GM19240 (cell line): ENCODE results near the gene PLK2.

ENCODE experiments used
- DNase-seq: peaks from one replicate; pipeline ENCODE4 v3.0.0; 2011; ENCODE audit warnings: low spot score; ENCODE audit not compliant: insufficient read length

PLK2 gene

DNA sequence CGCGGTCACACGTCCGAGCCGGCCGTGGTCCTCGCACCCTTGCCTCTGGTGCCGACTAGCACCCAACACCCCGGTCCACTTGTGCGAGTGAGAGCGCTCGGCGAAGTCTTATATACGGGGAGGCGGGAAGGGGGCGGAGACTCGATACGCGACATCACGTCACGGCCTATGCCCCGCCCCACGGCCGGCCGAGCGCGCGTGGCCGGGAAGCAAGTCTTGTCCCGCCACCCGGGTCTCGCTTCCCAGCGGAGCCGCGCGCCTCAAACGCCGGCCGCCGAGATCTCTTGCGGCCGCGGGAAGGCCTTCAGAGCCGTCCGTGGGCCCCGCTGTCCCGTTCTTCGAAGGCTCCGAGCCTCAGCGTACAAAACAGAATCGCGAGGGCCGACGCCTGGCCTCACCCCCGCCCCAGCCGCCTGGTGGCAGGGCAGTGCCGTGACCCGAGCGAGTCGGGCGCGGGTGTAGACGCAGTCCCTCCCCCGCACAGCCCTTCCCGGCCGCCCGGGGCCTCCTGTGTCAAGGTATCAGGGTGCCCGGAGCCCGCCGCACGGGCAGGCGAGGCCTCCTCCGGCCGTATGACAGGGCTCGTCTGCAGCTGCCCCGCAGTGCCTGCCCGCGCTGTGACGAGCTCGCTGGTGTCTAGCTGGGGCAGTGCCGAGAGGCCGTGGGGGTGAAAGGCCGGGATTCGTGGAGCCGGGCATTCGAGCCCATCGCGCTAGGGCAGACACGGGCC is at the start of gene PLK2:
TSS of gene PLK2 (minus strand) at position 85 of the 730 bp plus-strand sequence. CDS start 127 bp downstream, outside the sequence.
- peak; percentile 28 for DNase-seq

DNA sequence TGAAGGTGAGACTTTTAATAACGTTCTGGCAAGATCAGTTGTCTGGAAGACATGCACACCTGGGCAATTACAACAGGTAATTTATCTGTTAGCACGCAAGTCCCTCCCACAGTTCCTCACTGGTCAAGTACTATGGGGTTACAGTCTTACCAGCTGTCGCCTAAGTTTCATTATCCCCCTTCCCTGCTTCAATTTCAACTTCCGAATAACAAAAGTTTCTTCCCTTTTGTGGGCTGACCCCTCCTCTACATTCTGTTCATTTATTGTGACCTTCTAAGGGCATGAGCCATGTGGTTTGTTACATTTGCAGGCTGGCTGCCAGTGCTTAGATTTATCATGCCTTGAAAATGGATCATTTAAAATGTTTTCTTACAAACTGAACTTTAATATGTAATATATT is 47.8 kb upstream of the PLK2 start:
- DNase-seq, result no peak

GRCh38 chr5:58505971-58506640 is 46.2 kb upstream of the PLK2 start:
- DNase-seq, result no peak

DNA sequence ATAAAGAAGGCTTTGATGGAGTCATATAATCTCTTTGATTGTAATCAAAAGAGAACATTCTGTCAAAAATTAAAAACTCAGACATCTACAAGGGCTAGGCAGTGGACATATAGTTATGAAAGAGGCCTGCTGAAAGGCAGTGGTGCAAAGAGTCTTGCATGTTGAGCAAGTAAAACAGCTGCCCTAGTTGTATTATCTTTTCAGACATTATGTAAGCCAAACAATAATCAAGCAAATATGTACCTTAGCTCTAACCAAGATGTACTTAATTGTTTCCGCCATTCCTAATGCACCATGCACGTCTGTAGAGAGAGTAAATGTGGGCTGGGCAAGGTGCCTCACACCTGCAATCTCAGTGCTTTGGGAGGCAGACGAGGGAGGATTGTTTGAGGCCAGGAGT is 45.6 kb upstream of the PLK2 start:
- DNase-seq, result no peak

- DNase-seq, result no peak
Observed at GRCh38 chr5:58504766-58505165, 44.9 kb upstream of the PLK2 start.

DNA sequence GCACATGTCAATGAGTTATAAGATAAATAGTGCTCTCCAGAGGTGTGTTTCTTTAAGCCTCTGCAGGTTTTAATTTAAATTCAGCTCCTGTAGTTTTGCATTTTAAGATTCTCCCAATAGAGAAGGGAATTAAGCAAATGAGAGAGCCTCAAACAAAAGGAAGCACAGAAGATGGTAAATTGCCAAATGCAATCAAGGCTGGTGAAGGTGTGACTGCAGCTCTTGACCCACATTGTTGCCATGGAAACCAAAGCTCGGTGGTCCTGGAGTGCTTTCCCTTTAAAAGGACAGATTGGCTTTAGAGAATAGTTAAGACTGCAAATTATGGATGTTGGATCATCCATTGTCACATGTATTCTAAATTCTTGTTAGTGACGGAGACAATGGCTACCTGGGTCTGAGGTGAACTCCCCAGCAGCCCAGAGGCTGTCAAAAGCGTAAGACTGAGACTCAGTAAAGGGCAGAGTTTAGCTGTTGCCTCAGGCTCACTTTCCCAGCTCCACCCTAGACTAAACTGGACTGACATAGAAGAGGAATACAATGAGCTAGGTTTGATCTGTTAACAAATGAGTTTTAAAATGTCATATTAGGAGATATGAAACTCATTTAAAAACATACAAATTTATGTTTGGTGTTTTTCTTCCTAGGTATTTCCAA is 43.6 kb upstream of the PLK2 start:
- no peak for DNase-seq

GRCh38 chr5:58501778-58502417 is 42.0 kb upstream of the PLK2 start:
- no peak for DNase-seq

- no peak for DNase-seq
Observed at GRCh38 chr5:58499941-58500340, 40.1 kb upstream of the PLK2 start.

GRCh38 chr5:58499231-58499630 is 39.3 kb upstream of the PLK2 start:
- DNase-seq, result no peak

DNA sequence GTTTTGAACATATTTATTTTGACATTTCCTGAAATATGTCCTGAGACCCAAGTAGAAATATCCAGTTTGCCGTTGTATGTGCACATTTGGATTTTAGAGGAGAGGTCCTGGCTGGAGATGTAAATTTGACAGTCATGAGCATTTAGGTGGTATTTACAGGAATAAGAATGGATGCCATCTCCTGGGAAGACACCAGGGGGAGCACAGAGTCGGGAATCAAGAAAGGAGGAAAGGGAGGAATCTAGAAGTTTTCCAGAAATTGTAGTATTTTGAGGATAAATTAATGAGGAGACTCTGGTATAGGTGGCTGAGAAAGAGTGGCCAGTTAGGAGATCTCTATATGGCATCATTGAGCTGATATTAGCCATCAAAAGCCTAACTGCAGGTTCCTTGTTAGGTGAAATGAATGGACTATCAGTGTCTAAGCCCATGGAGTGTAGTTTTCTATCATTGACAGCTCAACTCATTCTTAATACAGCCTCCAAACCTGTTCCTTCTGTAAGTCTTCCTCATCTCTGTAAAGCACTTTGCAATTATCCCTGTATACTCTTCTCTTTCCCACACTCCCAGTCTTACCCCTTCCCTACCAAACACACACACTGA is 38.6 kb upstream of the PLK2 start:
- no peak for DNase-seq

DNA sequence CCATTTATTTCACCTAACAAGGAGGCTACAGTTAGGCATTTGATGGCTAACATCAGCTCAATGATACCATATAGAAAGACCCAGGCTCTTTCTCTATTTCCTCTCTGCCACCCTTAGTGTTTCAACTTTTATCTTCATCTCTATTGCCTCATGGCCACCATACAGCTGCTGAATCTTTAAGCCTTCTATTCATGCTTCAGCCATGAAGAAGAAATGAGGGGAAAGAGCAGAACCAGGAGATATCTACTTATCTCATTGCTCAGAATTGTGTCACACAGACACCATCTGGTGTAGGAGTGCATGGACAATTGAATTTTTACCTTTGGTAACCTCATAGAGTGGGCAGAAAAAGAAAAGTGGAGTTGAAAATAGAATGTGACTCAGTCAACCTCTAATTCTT is 38.0 kb upstream of the PLK2 start:
- no peak for DNase-seq

DNA sequence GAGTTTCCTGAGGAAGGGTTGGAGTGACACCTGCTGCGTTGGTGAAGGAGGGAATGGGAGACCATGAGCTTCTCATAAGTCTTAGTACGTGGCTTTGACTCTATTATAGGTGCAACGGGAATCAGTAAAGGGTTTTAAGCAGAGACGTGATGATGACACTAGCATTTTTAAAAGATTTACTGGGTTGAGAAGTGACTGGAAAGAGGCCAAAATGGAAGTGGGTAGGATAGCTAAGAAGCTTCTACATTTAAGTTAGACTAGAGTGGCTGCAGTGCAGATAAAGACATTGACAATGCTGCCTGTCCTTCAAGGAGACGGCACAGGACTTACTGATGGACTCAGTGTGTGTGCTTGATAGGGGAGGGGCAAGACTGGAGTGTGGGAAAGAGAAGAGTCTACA is 37.5 kb upstream of the PLK2 start:
- DNase-seq, result no peak

GRCh38 chr5:58496488-58496887 is 36.6 kb upstream of the PLK2 start:
- DNase-seq, result no peak

GRCh38 chr5:58493141-58493540 is 33.3 kb upstream of the PLK2 start:
- no peak for DNase-seq

GRCh38 chr5:58491216-58491892 is 31.5 kb upstream of the PLK2 start, which contains the start of gene GAPT:
Gene GAPT, plus strand, starts transcription at chr5:58491435. Its CDS starts 3,102 bp downstream, at chr5:58494537.
- DNase-seq, result no peak

- no peak for DNase-seq
Observed at GRCh38 chr5:58490402-58491050, 30.6 kb upstream of the PLK2 start.

DNA sequence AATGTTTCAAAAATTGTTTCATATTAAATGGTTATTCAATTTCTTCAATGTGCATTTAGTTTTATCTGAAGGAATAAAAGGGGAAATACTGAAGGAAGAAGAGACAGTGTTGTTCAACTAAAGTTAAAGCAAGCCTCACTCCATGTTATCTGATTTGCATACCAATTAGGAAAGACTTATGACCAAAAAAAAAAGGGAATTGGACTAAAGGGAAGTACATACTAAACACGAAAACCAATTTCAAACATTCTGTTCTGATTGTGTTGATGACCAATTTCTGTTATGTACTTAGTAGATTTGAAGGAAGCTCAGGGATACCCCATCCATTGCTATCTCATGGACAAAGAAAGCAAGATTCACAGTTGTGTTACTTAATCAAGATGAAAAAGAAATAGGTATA is 26.4 kb upstream of the PLK2 start:
- DNase-seq, result no peak

GRCh38 chr5:58484505-58484904 is 24.6 kb upstream of the PLK2 start:
- DNase-seq, result no peak

DNA sequence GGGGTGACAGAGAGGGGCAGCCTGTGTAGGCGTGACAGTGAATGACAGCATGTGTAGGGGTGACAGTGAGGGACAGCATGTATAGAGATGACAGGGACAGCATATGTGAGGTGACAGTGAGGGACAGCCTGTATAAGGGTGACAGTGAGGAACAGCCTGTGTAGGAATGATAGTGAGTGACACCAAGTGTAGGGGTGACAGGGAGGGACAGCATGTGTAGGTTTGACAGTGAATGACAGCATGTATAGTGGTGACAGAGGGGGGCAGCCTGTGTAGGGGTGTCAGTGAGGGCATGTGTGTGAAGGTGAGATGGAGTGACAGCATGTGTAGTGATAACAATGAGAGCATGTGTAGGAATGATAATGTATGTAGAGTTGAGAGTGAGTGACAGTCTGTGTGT is 22.6 kb upstream of the PLK2 start:
- DNase-seq, result no peak

- DNase-seq, result no peak
Observed at GRCh38 chr5:58481828-58482227, 21.9 kb upstream of the PLK2 start.
